ENCODE measurements around the gene PRR30.

The PRR30 gene

DNA sequence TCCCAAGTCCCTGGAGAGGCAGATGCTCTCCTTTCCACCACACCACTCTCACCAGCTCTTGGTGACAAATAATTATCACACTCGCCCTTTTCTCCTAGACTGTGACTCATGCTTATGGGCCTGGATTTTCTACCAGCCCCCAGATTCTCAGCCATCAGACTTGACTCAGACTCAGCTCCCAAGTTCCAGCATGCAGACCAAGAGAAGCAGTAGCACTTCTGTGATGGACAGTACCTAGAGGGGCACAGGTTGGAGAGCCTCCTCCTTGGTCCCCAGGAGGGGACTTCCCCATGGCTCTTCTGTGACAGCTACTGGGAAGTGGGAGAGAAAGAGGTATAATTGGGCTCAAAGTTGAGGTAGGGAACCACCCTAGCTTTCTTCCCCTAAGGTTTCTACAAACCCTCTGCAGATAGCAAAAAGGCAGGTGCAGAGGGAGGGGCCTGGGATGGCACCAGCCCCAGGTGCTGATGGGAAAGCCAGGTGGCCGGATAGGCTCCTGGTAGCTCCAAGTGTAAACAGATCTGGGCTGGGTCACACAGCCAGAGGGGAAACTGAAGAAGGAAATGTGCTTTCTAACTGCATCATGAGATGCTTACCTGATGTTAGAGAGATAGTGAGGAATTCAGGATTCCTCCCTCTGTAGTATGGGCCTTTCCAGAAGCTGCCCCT lies 13.7 kb upstream of the PRR30 start:
- no peaks in the 10 kb centered on the region for H3K4me1 ChIP-seq (ENCODE audit: control insufficient read depth, insufficient read depth, low read length, unreplicated experiment)

GRCh38 chr2:27152102-27152795 lies 13.0 kb upstream of the PRR30 start:
- Histone ChIP-seq H3K27ac (ENCODE audit: low read depth, low read length) (no peak overlapping the region), H3K4me3 (ENCODE audit: low read depth, low read length) (no peak overlapping the region), H2AFZ (ENCODE audit: low read length, unreplicated experiment) (no peak overlapping the region), H3K36me3 (ENCODE audit: insufficient read depth, low read length) (no peaks in the 10 kb centered on the region), H3K4me1 (ENCODE audit: control insufficient read depth, insufficient read depth, low read length, unreplicated experiment) (no peaks in the 10 kb centered on the region), H3K27me3 (ENCODE audit: insufficient read depth, low read length) (no peaks in the 10 kb centered on the region), H3K79me2 (ENCODE audit: control insufficient read depth, insufficient read depth, low read length, unreplicated experiment) (no peaks in the 10 kb centered on the region)

More for the DNA sequence above, 13.7 kb upstream of the PRR30 start:
- Histone ChIP-seq H3K27me3 (ENCODE audit: insufficient read depth, low read length) (no peaks in the 10 kb centered on the region), H2AFZ (ENCODE audit: low read length, unreplicated experiment) (no peak overlapping the region), H3K36me3 (ENCODE audit: insufficient read depth, low read length) (no peaks in the 10 kb centered on the region), H3K79me2 (ENCODE audit: control insufficient read depth, insufficient read depth, low read length, unreplicated experiment) (no peaks in the 10 kb centered on the region), H3K4me3 (ENCODE audit: low read depth, low read length) (no peak overlapping the region), H3K27ac (ENCODE audit: low read depth, low read length) (no peak overlapping the region)

DNA sequence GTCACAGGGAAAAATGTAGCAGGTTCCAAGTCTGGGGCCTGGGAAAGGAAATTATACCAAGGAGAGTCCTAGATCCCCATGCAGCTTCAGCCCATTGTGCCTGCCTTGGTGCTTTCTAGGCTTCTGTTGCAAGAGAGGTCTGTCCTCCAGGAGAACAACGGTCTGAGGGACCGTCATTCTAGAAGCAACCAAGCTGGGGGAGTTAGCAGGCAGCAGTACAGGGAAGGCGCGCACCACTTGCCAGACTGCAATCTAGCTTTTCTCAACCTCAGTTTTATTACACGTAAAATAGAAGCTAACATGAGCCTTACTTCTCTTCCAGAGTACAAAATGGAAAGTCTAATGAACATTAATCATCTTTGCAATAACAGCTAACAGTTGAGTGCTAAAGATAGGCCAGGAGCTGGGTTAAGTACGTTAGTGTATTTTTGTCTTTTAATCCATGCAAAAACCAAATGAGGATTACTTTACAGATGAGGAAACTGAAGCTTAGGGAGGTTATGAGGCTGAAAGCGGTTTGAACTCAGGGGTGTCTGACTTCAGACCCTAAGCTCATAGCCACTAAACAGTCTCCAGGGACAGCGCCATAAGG lies 11.5 kb upstream of the PRR30 start:
- Histone ChIP-seq H3K79me2 (ENCODE audit: control insufficient read depth, insufficient read depth, low read length, unreplicated experiment) (no peaks in the 10 kb centered on the region), H3K4me1 (ENCODE audit: control insufficient read depth, insufficient read depth, low read length, unreplicated experiment) (no peaks in the 10 kb centered on the region), H3K27me3 (ENCODE audit: insufficient read depth, low read length) (no peaks in the 10 kb centered on the region), H3K4me3 (ENCODE audit: low read depth, low read length) (no peak overlapping the region), H3K36me3 (ENCODE audit: insufficient read depth, low read length) (no peaks in the 10 kb centered on the region), H3K27ac (ENCODE audit: low read depth, low read length) (no peak overlapping the region), H2AFZ (ENCODE audit: low read length, unreplicated experiment) (no peak overlapping the region)

- Histone ChIP-seq H3K36me3 (ENCODE audit: insufficient read depth, low read length) (no peaks in the 10 kb centered on the region), H3K79me2 (ENCODE audit: control insufficient read depth, insufficient read depth, low read length, unreplicated experiment) (no peaks in the 10 kb centered on the region), H3K4me1 (ENCODE audit: control insufficient read depth, insufficient read depth, low read length, unreplicated experiment) (no peaks in the 10 kb centered on the region), H3K27me3 (ENCODE audit: insufficient read depth, low read length) (no peaks in the 10 kb centered on the region), H3K4me3 (ENCODE audit: low read depth, low read length) (no peak overlapping the region), H2AFZ (ENCODE audit: low read length, unreplicated experiment) (no peak overlapping the region), H3K27ac (ENCODE audit: low read depth, low read length) (no peak overlapping the region)
These were observed 10.6 kb upstream of the PRR30 start for GRCh38 chr2:27149570-27150405.

GRCh38 chr2:27148801-27149439 lies 9.7 kb upstream of the PRR30 start, which contains the start of gene TCF23:
Gene TCF23, plus strand, starts transcription at chr2:27149004. Its CDS starts 130 bp downstream, at chr2:27149134.
- Histone ChIP-seq H3K27ac (ENCODE audit: low read depth, low read length) (no peak within 1 kb of the TSS), H3K4me1 (ENCODE audit: control insufficient read depth, insufficient read depth, low read length, unreplicated experiment) (no peaks in the 10 kb centered on the region), H3K79me2 (ENCODE audit: control insufficient read depth, insufficient read depth, low read length, unreplicated experiment) (no peaks in the 10 kb centered on the region), H3K27me3 (ENCODE audit: insufficient read depth, low read length) (peaks cover 2% of the 10 kb centered on the region), H3K4me3 (ENCODE audit: low read depth, low read length) (no peak within 1 kb of the TSS), H3K36me3 (ENCODE audit: insufficient read depth, low read length) (no peaks in the 10 kb centered on the region), H2AFZ (ENCODE audit: low read length, unreplicated experiment) (no peak within 1 kb of the TSS)

DNA sequence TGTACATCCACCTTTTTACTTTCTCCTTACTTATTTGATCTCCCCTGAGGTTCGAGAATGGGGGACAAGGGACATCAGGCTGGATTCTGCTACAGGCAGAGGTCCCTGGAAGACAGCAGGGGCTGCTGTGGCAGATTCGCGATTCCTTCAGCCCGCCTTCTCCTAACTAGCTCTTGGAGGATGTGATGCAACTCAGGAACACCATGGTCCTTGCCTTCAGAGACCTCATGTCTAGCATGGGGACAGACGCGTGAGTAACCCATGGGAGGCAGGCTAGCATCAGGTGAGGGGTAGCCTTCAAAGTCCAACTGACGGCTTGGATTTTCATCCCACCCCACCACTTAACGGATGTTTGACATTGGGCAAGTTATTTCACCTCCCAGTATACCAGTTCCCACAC lies 8.7 kb upstream of the PRR30 start:
- Histone ChIP-seq H3K27me3 (ENCODE audit: insufficient read depth, low read length) (peaks cover 12% of the 10 kb centered on the region), H3K4me1 (ENCODE audit: control insufficient read depth, insufficient read depth, low read length, unreplicated experiment) (no peaks in the 10 kb centered on the region), H3K4me3 (ENCODE audit: low read depth, low read length) (no peak overlapping the region), H3K27ac (ENCODE audit: low read depth, low read length) (no peak overlapping the region), H3K36me3 (ENCODE audit: insufficient read depth, low read length) (no peaks in the 10 kb centered on the region), H2AFZ (ENCODE audit: low read length, unreplicated experiment) (no peak overlapping the region), H3K79me2 (ENCODE audit: control insufficient read depth, insufficient read depth, low read length, unreplicated experiment) (no peaks in the 10 kb centered on the region)

GRCh38 chr2:27145682-27146081 lies 6.5 kb upstream of the PRR30 start:
- H2AFZ ChIP-seq (ENCODE audit: low read length, unreplicated experiment), result no peak overlapping the region
- H3K36me3 ChIP-seq (ENCODE audit: insufficient read depth, low read length), result no peaks in the 10 kb centered on the region
- no peak overlapping the region for H3K4me3 ChIP-seq (ENCODE audit: low read depth, low read length)
- H3K4me1 ChIP-seq (ENCODE audit: control insufficient read depth, insufficient read depth, low read length, unreplicated experiment), result no peaks in the 10 kb centered on the region
- H3K79me2 ChIP-seq (ENCODE audit: control insufficient read depth, insufficient read depth, low read length, unreplicated experiment), result no peaks in the 10 kb centered on the region
- H3K27me3 ChIP-seq (ENCODE audit: insufficient read depth, low read length), result peaks cover 19% of the 10 kb centered on the region
- H3K27ac ChIP-seq (ENCODE audit: low read depth, low read length), result no peak overlapping the region

GRCh38 chr2:27143285-27143684 lies 4.1 kb upstream of the PRR30 start:
- no peaks in the 10 kb centered on the region for H3K4me1 ChIP-seq (ENCODE audit: control insufficient read depth, insufficient read depth, low read length, unreplicated experiment)
- H2AFZ ChIP-seq (ENCODE audit: low read length, unreplicated experiment), result no peak overlapping the region
- no peaks in the 10 kb centered on the region for H3K79me2 ChIP-seq (ENCODE audit: control insufficient read depth, insufficient read depth, low read length, unreplicated experiment)
- no peak overlapping the region for H3K4me3 ChIP-seq (ENCODE audit: low read depth, low read length)
- no peak overlapping the region for H3K27ac ChIP-seq (ENCODE audit: low read depth, low read length)
- H3K27me3 ChIP-seq (ENCODE audit: insufficient read depth, low read length), result peaks cover 19% of the 10 kb centered on the region
- H3K36me3 ChIP-seq (ENCODE audit: insufficient read depth, low read length), result no peaks in the 10 kb centered on the region

DNA sequence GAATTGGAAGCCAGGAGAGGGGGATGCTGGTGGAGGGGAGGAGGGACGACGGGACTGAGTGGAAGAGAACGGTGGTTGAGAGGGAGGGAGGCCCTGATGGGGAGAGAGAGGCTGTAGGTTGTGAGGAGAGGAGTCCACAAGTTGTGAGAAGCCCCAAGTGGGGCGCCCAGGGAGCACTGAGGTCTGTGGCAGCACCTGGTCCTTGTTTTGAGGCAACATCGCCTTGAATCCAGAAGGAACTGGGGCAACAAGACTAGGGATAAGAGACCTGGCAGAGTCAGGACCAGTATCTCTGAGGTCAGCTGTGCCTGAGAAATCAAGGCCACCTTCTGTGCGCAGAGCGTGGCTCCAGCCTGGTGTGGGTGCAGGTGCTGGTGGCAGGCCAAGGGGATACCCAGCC lies 1.1 kb downstream of the PRR30 start:
- H3K4me3 ChIP-seq (ENCODE audit: low read depth, low read length), result no peak overlapping the region
- peaks cover 9% of the 10 kb centered on the region for H3K27me3 ChIP-seq (ENCODE audit: insufficient read depth, low read length)
- no peak overlapping the region for H2AFZ ChIP-seq (ENCODE audit: low read length, unreplicated experiment)
- peaks cover 11% of the 10 kb centered on the region for H3K79me2 ChIP-seq (ENCODE audit: control insufficient read depth, insufficient read depth, low read length, unreplicated experiment)
- no peak overlapping the region for H3K27ac ChIP-seq (ENCODE audit: low read depth, low read length)
- H3K36me3 ChIP-seq (ENCODE audit: insufficient read depth, low read length), result no peaks in the 10 kb centered on the region
- peaks cover 3% of the 10 kb centered on the region for H3K4me1 ChIP-seq (ENCODE audit: control insufficient read depth, insufficient read depth, low read length, unreplicated experiment)

DNA sequence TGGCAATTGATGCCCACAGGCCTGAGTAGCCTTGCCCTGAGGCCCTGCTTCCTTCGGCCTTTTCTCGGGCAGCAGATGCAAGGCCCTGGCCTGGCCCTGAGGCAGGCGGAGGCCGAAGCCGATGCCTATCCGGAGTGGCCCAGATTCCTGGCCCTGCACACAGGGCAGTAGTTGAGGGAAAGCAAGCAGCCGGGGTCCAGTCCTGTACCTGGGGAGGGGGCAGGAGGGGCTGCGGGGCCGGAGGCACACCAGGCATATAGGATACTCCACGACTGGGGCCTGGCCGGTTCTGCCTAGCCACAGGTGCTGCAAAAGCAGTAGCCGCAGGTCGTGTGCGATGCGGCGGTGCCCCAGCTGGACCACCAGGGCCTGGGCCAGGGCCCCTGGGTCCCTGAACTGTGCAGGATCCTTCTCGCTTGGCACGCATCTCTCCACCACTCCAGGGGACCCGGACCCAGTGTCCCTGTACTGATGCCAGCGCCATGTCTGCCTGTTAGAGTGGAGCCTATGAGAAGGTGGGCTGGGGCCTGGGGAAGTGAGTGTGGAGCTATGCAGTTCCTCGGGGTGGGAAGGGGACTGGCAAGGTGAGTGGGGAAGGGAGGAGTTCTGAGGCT lies 1.8 kb downstream of the PRR30 start:
- H3K36me3 ChIP-seq (ENCODE audit: insufficient read depth, low read length), result no peaks in the 10 kb centered on the region
- no peak overlapping the region for H2AFZ ChIP-seq (ENCODE audit: low read length, unreplicated experiment)
- H3K27ac ChIP-seq (ENCODE audit: low read depth, low read length), result no peak overlapping the region
- H3K79me2 ChIP-seq (ENCODE audit: control insufficient read depth, insufficient read depth, low read length, unreplicated experiment), result peaks cover 16% of the 10 kb centered on the region
- H3K4me3 ChIP-seq (ENCODE audit: low read depth, low read length), result no peak overlapping the region
- H3K27me3 ChIP-seq (ENCODE audit: insufficient read depth, low read length), result peaks cover 2% of the 10 kb centered on the region; the same call in 1 of the 2 replicates
- peaks cover 8% of the 10 kb centered on the region for H3K4me1 ChIP-seq (ENCODE audit: control insufficient read depth, insufficient read depth, low read length, unreplicated experiment)

All from ACC112 (cell line).